GM19467 (cell line): Measurements from ENCODE around the gene SPSB2.
"Not testable (repeated sequence)": the region's sequence is repeated elsewhere in the genome, so short reads cannot be mapped to it uniquely, and the experiment has no call there.

Experiments
- ATAC-seq: cut with Tn5 transposase; IDR thresholded peaks from one replicate; pipeline ENCODE4 v1.9.1; 2021; ENCODE audit warnings: mild to moderate bottlenecking, moderate library complexity; ENCODE audit not compliant: unreplicated experiment

SPSB2 gene

DNA sequence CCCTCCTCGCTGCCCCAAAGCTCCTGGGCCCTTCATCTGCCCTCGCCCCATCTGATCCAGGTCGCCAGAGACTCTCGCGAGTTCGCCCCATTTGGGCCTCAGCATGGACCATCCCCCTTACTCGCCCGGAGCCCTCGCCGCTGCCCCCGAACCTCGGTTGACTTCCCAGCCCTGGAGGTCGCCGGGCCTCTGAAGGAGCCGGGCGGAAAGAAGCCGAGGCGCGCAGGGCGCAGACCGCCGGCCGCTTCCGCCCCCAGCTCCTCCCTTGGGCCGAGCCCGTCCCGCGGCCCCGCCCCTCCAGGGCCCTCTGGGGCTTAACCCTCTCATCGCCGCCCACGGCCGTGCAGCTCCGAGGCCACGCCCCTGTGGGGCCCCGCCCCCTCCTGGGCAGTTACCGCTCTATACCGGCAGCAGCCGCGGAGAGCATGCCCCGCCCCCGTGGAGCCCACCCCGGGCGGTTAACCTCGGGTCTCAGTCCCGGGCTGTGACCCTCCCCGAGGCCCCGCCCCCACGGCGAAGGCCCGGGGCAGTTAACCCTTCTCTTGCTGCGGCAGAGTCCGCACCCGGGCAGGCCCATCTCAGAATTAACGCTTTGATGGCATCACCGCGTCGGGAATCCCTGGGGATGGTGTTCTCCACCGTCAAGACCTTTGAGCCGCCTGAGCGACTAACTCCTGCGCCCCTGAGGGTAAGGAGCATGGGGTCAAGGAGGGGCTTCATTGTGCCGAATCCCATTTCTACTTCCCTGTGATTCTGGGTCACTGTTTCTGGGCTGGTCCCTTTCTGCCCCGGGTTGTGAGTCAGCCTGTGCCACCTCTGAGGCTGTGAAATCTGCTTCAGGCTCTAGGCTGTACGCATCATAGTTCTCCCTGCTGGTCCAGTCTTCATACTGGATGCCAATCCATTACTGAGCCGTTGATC, at the start of gene SPSB2:
Gene SPSB2, minus strand, starts transcription at position 210 of the 921 bp plus-strand sequence. CDS start 402 bp downstream, outside the sequence.
- peak; percentile 71 for ATAC-seq

GRCh38 chr12:6921996-6922946, 49.2 kb upstream of the SPSB2 start:
- no peak for ATAC-seq

- no peak for ATAC-seq
Observed at GRCh38 chr12:6921539-6921938, 48.4 kb upstream of the SPSB2 start.

DNA sequence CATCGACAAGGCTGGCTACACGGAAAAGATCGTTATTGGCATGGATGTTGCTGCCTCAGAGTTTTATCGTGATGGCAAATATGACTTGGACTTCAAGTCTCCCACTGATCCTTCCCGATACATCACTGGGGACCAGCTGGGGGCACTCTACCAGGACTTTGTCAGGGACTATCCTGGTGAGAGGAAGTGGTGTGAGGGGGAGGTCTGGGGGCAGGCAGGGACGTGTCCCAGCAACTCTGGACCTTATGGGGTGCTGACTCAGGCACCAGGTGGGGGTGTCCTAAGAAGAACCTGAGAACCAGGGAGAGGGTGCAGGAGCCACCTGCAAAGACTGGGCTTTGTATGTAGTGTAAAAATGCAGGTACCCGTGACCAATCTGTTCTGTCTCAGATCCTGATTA, 46.5 kb upstream of the SPSB2 start:
- no peak for ATAC-seq

- ATAC-seq: no peak
Observed at GRCh38 chr12:6917491-6918231, 44.6 kb upstream of the SPSB2 start.

GRCh38 chr12:6916426-6917200, 43.5 kb upstream of the SPSB2 start:
- no peak for ATAC-seq

DNA sequence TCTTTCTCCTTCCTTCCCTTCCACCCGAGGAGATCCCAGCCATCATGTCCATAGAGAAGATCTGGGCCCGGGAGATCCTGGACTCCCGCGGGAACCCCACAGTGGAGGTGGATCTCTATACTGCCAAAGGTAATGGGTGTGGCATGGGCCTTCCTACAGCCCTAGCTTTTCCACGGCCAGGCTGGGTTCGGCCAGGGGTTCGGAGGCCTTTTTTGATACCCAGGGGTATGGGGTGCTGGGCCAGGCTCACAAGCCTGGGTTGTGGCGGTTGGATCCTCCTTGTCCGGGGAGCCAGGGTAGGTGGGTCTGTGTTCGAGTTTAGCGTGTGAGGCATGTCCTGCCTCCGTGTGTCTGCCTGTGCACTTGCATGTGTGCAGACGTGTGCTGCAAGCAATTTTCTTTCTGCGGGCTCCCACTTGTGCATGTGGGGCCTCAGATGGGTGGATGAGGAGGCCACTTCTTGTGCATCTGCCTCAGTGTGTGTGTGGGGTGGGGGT, 42.7 kb upstream of the SPSB2 start:
- ATAC-seq: no peak

- no peak for ATAC-seq
Observed at GRCh38 chr12:6914947-6915788, 42.1 kb upstream of the SPSB2 start.

DNA sequence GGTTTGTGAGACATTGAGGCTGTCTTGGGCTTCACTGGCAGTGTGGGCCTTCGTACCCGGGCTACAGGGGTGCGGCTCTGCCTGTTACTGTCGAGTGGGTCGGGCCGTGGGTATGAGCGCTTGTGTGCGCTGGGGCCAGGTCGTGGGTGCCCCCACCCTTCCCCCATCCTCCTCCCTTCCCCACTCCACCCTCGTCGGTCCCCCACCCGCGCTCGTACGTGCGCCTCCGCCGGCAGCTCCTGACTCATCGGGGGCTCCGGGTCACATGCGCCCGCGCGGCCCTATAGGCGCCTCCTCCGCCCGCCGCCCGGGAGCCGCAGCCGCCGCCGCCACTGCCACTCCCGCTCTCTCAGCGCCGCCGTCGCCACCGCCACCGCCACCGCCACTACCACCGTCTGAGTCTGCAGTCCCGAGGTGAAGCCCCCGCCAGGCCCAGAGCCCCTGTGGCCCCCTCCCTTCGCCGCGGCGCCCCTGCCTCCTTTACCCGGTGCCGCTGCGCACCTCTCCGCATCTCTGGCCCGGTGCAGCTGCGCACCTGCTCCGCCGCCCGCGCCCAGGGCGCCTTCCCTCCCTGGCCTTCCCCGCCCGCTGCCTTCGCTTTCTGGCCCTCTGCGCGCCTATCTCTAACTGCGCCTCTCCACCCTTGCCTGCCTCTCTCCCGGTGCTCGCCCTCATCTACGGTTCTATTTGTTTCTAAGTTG, 41.3 kb upstream of the SPSB2 start, which contains the start of gene ENO2:
Gene ENO2, plus strand, starts transcription at position 335 of the 701 bp plus-strand sequence. CDS start 1,253 bp downstream, outside the sequence.
- ATAC-seq: no peak

DNA sequence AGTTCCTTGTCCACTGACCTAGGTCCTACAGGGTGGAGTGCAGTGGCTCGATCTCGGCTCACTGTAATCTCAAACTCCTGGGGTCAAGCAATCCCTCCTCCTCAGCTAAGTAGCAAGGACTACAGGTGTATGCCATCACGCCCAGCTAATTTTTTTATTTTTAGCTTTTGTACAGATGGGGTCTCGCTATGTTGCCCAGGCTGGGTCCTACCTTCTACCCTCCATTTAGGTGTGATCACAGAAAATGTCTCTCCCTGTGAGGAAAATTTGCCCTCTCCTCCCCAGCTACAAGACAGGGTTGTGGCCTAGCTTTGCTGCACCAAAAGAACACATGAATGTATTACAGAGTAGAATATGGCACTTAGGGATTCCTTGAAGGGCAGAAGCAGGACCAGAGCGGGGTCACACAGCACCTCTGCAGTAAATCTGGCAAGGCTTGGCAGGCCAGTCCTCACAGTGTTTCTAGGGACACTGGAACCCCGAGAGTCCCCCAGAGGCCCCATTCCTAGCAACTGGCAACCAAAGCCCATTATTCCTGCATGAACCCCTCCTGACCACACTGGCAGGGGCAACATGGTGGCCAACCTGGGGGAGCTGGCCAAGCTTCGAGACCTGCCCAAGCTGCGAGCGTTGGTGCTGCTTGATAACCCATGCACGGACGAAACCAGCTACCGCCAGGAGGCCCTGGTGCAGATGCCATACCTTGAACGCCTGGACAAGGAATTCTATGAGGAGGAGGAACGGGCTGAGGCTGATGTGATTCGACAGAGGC, 39.2 kb upstream of the SPSB2 start:
- ATAC-seq: no peak

DNA sequence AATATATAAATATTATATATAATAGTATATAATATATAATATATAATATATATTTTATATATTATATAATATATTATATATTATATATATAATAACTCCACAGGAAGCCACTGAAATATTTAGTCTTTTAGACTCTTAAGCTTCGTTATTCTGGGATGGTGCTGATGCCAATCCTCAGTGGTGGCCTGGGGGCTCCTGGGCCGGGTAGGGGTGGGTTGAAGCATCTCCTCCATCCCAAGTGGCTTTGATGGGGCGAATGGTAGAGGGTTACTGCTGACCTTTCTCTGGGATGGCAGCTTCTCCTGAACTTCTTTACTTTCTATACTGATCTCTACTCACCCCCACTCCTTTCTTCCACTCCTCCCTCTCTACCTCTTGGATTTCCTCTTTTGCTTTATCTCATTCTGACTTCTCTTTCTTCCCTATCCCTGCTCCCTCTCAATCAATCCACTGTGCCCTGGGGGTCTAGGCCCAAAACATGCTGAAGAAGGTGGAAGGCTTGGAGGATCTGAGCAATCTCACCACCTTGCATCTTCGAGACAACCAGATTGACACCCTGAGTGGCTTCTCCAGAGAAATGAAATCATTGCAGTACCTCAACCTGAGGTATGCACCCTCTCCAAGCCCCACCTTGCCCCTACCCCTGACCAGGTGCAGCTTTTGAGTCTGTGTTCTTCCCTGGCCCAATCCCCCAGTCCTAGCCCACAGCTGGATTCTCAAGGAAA, 36.5 kb upstream of the SPSB2 start:
- ATAC-seq: no peak

GRCh38 chr12:6908141-6908540, 35.0 kb upstream of the SPSB2 start:
- not testable (repeated sequence) for ATAC-seq

DNA sequence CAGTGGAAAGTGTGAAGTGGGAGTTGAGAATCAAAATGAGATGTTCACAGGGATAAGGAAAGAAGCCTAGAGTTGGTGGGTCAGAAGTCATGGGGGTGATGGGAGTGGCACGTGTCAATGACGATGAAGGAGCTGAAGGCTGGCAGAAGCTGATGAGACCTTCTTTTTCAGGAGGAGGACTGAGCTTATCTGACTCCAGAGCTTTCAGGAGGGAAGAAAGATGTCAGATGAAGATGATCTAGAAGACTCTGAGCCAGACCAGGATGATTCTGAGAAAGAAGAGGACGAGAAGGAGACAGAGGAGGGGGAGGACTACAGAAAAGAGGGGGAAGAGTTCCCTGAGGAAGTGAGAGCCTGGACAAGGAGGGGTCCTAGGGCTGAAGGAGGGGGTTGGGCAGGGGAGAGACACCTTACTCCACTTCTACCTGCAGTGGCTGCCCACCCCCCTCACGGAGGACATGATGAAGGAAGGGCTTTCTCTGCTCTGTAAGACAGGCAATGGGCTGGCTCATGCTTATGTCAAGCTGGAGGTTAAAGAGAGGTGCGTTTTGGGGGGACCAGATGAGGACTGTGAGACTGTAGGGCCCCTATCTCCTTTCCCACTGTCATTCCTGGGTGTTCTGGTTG, 32.4 kb upstream of the SPSB2 start:
- no peak for ATAC-seq

DNA sequence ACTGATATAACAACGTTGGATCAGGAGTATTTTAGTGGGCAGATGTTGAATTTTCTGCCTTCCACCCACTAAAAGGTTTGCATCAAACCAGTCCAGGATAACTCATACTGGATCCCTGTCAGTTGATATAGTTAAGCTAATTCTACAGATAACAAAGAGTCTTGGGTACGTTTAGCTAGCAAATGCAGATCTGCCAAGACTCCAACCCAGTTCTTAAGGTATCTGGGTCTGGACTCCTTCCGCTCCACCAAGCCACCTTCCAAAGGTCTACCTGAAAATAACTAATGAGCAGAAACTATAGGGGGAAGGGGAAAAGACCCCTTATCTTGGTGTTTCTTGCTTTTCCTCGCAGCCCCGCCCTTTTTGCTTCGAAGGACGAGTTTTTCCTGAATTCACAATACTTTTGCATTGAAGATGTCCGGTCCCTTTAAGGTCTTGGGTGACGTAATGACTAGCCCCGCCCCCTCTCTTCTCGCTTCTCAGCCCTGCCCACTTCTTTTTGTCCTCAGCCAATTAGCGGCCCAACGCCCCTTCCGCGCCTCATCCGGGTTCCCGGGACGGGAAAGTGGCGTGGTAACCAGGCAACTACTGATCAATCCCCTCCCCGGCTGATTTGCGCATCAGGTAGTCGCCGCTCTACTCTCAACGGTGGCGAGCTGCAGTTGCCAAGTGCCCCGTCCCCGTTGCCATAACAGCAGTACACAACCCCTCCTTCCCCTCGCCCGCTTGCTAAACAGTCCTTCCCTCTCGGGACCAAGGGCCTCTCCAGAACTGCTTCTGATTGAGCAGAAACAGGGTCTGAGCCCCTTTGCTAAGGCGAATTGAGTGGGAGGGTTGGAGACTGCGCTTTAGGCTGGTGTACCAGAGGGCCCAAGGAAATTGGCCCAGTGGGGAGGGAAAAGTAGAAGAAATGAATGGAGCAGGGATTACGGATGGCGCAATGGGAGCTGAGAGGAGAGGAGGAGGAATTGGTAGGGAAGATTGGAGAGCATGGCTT, 31.5 kb upstream of the SPSB2 start, which contains the start of gene LRRC23:
Gene LRRC23, plus strand, starts transcription at position 543 of the 997 bp plus-strand sequence. CDS start 812 bp downstream, outside the sequence.
- peak; percentile 85 for ATAC-seq

GRCh38 chr12:6903722-6904121, 30.6 kb upstream of the SPSB2 start:
- no peak for ATAC-seq
